ENCODE results near the gene FGF11.

GRCh38 chr17:7476494-7476893 lies 37.2 kb downstream of the FGF11 start:
- TF ChIP-seq EP300 (IDR thresholded peaks at IDR 0.05): no peak
- TF ChIP-seq MAX (IDR thresholded peaks at IDR 0.05): no peak
- TF ChIP-seq TFCP2L1 (CRISPR knock-in tag; IDR thresholded peaks at IDR 0.05): no peak
- TF ChIP-seq POLR2A (IDR thresholded peaks at IDR 0.05; ENCODE audit: low read length): no peak
- no peak for TF ChIP-seq RAD21 (conservative IDR thresholded peaks at IDR 0.05 in 1 of 2, IDR thresholded peaks at IDR 0.05 in 1 of 2)
- TF ChIP-seq ZNF302 (CRISPR knock-in tag; IDR thresholded peaks at IDR 0.05): no peak
- TF ChIP-seq ESRRA (IDR thresholded peaks at IDR 0.05; ENCODE audit: borderline replicate concordance, low read length): no peak
- no peak for TF ChIP-seq PBX3 (IDR thresholded peaks at IDR 0.05)
- no peak for TF ChIP-seq JUN (IDR thresholded peaks at IDR 0.05)
